Measurements from ENCODE around the gene MED28.

GRCh38 chr4:17589355-17589754, 25.1 kb upstream of the MED28 start:
- no peak for TF ChIP-seq RAD21 (conservative IDR thresholded peaks at IDR 0.05)
- TF ChIP-seq, protein P1, sequence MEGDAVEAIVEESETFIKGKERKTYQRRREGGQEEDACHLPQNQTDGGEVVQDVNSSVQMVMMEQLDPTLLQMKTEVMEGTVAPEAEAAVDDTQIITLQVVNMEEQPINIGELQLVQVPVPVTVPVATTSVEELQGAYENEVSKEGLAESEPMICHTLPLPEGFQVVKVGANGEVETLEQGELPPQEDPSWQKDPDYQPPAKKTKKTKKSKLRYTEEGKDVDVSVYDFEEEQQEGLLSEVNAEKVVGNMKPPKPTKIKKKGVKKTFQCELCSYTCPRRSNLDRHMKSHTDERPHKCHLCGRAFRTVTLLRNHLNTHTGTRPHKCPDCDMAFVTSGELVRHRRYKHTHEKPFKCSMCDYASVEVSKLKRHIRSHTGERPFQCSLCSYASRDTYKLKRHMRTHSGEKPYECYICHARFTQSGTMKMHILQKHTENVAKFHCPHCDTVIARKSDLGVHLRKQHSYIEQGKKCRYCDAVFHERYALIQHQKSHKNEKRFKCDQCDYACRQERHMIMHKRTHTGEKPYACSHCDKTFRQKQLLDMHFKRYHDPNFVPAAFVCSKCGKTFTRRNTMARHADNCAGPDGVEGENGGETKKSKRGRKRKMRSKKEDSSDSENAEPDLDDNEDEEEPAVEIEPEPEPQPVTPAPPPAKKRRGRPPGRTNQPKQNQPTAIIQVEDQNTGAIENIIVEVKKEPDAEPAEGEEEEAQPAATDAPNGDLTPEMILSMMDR (IDR thresholded peaks at IDR 0.05; ENCODE audit: poor library complexity, severe bottlenecking), result no peak
- no peak for TF ChIP-seq POLR2AphosphoS5 (IDR thresholded peaks at IDR 0.05)
- TF ChIP-seq MXI1 (conservative IDR thresholded peaks at IDR 0.05; ENCODE audit: poor library complexity, severe bottlenecking), result no peak
- TF ChIP-seq EZH2 (IDR thresholded peaks at IDR 0.05; ENCODE audit: borderline replicate concordance, insufficient read depth, low read length, poor library complexity, severe bottlenecking), result no peak
- TF ChIP-seq EP300 (conservative IDR thresholded peaks at IDR 0.05; ENCODE audit: poor library complexity, severe bottlenecking), result no peak
- TF ChIP-seq REST (IDR thresholded peaks at IDR 0.05; ENCODE audit: borderline replicate concordance), result no peak
